IPS-15b (cell line): ENCODE data around the gene AAR2.

ENCODE experiments used
- H3K27me3 ChIP-seq: one replicate; pipeline ENCODE4 v1.6.1; 2013; ENCODE audit warnings: low read length; ENCODE audit not compliant: control insufficient read depth, insufficient read depth
- H3K36me3 ChIP-seq: one replicate; pipeline ENCODE4 v1.6.1; 2013; ENCODE audit warnings: low read length; ENCODE audit not compliant: control insufficient read depth, insufficient read depth
- H3K4me1 ChIP-seq: one replicate; pipeline ENCODE4 v1.6.1; 2013; ENCODE audit warnings: mild to moderate bottlenecking, low read length; ENCODE audit not compliant: control insufficient read depth, insufficient read depth
- H3K4me3 ChIP-seq: one replicate; pipeline ENCODE4 v1.5.1; 2013; ENCODE audit warnings: low read depth, low read length
- H3K9ac ChIP-seq: one replicate; pipeline ENCODE4 v1.6.1; 2013; ENCODE audit warnings: low read depth, mild to moderate bottlenecking, low read length
- H3K9me3 ChIP-seq: one replicate; pipeline ENCODE4 v1.6.1; 2013; ENCODE audit warnings: mild to moderate bottlenecking, low read length; ENCODE audit not compliant: control insufficient read depth, insufficient read depth

The AAR2 gene

GRCh38 chr20:36298795-36299339 is 62.6 kb downstream of the AAR2 start:
- Histone ChIP-seq H3K27me3 (peaks cover under 1% of the 10 kb centered on the region), H3K36me3 (no peaks in the 10 kb centered on the region), H3K9me3 (no peaks in the 10 kb centered on the region), H3K4me1 (no peaks in the 10 kb centered on the region), H3K9ac (no peak overlapping the region), H3K4me3 (no peak overlapping the region)

- Histone ChIP-seq H3K27me3 (peaks cover 6% of the 10 kb centered on the region), H3K4me1 (no peaks in the 10 kb centered on the region), H3K9ac (no peak overlapping the region), H3K36me3 (no peaks in the 10 kb centered on the region), H3K9me3 (no peaks in the 10 kb centered on the region), H3K4me3 (no peak overlapping the region)
These were observed 63.2 kb downstream of the AAR2 start for GRCh38 chr20:36299459-36299858.

- Histone ChIP-seq H3K4me1 (no peaks in the 10 kb centered on the region), H3K9me3 (no peaks in the 10 kb centered on the region), H3K4me3 (no peak overlapping the region), H3K36me3 (no peaks in the 10 kb centered on the region), H3K27me3 (peaks cover 14% of the 10 kb centered on the region), H3K9ac (no peak overlapping the region)
These were observed 65.3 kb downstream of the AAR2 start for GRCh38 chr20:36301359-36302119.

GRCh38 chr20:36303020-36303595 is 66.8 kb downstream of the AAR2 start:
- H3K4me1 ChIP-seq, result peaks cover 5% of the 10 kb centered on the region
- H3K27me3 ChIP-seq, result peaks cover 21% of the 10 kb centered on the region
- no peaks in the 10 kb centered on the region for H3K9me3 ChIP-seq
- H3K36me3 ChIP-seq, result no peaks in the 10 kb centered on the region
- no peak overlapping the region for H3K4me3 ChIP-seq
- no peak overlapping the region for H3K9ac ChIP-seq

GRCh38 chr20:36303831-36304230 is 67.6 kb downstream of the AAR2 start:
- H3K36me3 ChIP-seq, result no peaks in the 10 kb centered on the region
- no peak overlapping the region for H3K4me3 ChIP-seq
- H3K4me1 ChIP-seq, result peaks cover 7% of the 10 kb centered on the region
- H3K9ac ChIP-seq, result no peak overlapping the region
- peaks cover 27% of the 10 kb centered on the region for H3K27me3 ChIP-seq
- H3K9me3 ChIP-seq, result no peaks in the 10 kb centered on the region

GRCh38 chr20:36304786-36305495 is 68.7 kb downstream of the AAR2 start:
- no peak overlapping the region for H3K9ac ChIP-seq
- peaks cover 7% of the 10 kb centered on the region for H3K4me1 ChIP-seq
- H3K9me3 ChIP-seq, result no peaks in the 10 kb centered on the region
- H3K27me3 ChIP-seq, result peaks cover 27% of the 10 kb centered on the region
- H3K36me3 ChIP-seq, result no peaks in the 10 kb centered on the region
- H3K4me3 ChIP-seq, result peak overlapping the region; percentile 52

GRCh38 chr20:36305602-36306551 is 69.6 kb downstream of the AAR2 start, which contains the start of gene DLGAP4:
Gene DLGAP4 (plus strand): TSS chr20:36306339. CDS start chr20:36431718, 125,379 bp downstream.
- Histone ChIP-seq H3K27me3 (peaks cover 27% of the 10 kb centered on the region), H3K36me3 (no peaks in the 10 kb centered on the region), H3K9ac (no peak within 1 kb of the TSS), H3K4me1 (peaks cover 7% of the 10 kb centered on the region), H3K4me3 (peak within 1 kb of the TSS; percentile 66), H3K9me3 (no peaks in the 10 kb centered on the region)
